Measurements from ENCODE around the gene TAF4. TPM values are rescaled to one million over a fixed set of nuclear protein-coding genes. Genes with fewer than 3 reads are reported as not detected.
A peak's percentile ranks its signal among the peaks of the same experiment; 100 is the strongest.

Gene TAF4
- total and polyA plus RNA-seq, 8 donors = 14.1 to 21.0 (median 17.1) TPM

DNA sequence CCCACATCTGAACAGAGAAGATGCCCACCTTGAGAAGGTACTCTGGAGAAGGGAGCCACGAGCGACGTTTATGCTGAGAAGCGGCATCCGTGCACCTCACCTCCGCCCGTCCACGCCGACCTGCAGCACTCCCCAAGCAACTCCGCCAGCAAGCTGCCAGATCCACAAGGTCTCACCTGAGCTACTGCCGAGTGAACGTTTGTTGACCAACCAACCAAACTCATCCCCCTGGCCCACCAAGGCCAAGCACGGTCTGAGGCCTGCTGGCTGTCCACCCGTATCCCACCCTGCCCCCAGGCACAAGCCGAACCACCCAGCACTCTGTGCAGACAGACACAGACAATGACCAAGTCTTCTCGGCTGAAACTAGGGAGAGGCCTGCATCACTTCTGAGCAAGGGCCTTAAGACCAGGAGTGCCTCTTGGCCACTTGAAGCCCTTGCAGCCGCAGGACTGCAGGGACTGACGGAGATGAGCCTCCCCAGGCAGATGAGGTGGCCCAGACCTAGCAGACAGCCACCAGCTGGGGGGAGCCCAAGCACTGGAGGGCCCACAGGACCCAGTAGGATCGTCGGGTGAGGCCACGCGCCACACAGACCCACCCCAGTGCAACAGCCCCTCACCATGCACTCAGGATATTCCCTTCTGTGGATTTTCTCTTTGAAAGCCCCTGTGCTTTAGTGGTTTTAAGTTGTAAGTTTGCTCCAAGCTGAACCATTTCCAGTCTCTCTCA is 12.1 kb downstream of the TAF4 start:
- Histone ChIP-seq H3K36me3 (no peaks in the 10 kb centered on the region), H3K9me3 (no peaks in the 10 kb centered on the region), H3K4me1 (peaks cover 0 to 10% of the 10 kb centered on the region in 2 donors), H3K4me3 (no peak overlapping the region), H3K27ac (no peak overlapping the region), H3K27me3 (no peaks in the 10 kb centered on the region)
- intact Hi-C loops (cut with DNase I) = no loop called here
- ATAC-seq (no peak), DNase-seq (no peak)
- no peak for TF ChIP-seq CTCF (IDR thresholded peaks at IDR 0.05)

- Histone ChIP-seq H3K27me3 (no peaks in the 10 kb centered on the region), H3K9me3 (no peaks in the 10 kb centered on the region), H3K4me1 (peaks cover 0 to 10% of the 10 kb centered on the region in 2 donors), H3K4me3 (no peak overlapping the region), H3K36me3 (no peaks in the 10 kb centered on the region), H3K27ac (no peak overlapping the region)
- no peak for TF ChIP-seq CTCF (IDR thresholded peaks at IDR 0.05)
- intact Hi-C loops (cut with DNase I) = no loop called here
- no peak for ATAC-seq
- no peak for DNase-seq
These were observed 12.7 kb downstream of the TAF4 start for GRCh38 chr20:62052842-62053464.

DNA sequence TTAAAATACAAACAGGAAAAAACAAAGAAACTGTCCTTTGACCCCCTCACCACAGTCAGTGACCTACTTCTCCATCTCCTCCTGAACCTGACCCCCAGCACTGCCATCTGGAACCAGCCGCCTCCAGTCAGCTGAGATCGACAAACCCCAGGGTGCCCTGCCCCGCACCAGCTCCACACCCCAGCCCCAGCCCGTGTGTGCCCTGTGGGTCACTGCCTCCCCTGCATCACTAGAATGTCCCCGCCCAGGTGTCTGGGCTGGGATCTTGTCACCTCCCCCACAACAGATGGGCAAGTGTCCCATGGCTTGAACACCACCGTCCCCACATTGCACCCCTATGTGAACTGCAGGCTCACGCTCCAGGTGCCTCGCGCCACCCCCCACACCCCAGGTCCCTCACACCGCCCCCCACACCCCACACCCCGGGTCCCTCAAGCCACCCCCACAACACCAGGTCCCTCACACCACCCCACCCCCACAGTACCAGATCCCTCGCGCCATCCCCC is 13.3 kb downstream of the TAF4 start:
- peaks cover 0 to 10% of the 10 kb centered on the region in 2 donors for H3K4me1 ChIP-seq
- intact Hi-C loops (cut with DNase I) = no loop called here
- no peaks in the 10 kb centered on the region for H3K9me3 ChIP-seq
- H3K27ac ChIP-seq = no peak overlapping the region
- H3K4me3 ChIP-seq = no peak overlapping the region
- TF ChIP-seq CTCF (IDR thresholded peaks at IDR 0.05) = no peak
- ATAC-seq (no peak), DNase-seq (no peak)
- no peaks in the 10 kb centered on the region for H3K27me3 ChIP-seq
- no peaks in the 10 kb centered on the region for H3K36me3 ChIP-seq

DNA sequence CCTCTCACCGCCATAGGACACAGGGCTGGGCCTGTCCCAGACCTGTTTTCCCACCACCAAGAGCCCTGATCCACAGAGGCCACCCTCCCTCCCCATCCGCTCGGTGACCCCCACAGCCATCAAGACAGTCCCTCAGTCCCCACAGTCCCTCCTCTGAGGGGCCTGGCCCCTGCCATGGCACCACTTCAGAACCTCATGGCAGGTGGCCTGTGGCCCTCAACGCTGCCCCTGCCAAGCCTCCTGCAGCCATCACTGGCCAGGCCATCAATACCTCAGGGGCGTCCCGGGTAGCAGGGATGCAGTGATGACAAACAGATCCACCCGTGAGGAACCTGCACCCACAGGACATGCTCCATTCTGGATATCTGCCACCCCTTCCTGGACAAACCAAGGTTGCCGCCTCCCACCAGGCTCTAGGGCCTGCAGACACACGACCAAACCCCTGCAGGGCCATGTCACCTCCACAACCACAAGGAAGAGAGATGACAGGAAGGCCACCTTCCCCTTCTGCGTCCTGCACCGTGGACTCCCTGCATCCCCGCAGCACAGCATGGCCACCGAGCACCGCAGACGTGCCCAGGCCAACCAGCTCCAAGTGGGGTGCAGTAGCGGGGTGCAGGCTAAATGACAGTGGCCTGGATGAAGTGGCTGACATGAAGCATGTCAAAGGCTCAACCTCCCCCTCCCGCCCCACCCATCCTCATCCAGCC is 14.0 kb downstream of the TAF4 start:
- intact Hi-C loops (cut with DNase I) = no loop called here
- no peak overlapping the region for H3K27ac ChIP-seq
- DNase-seq (no peak), ATAC-seq (no peak)
- H3K4me3 ChIP-seq = no peak overlapping the region
- H3K27me3 ChIP-seq = no peaks in the 10 kb centered on the region
- no peaks in the 10 kb centered on the region for H3K9me3 ChIP-seq
- peaks cover 0 to 10% of the 10 kb centered on the region in 2 donors for H3K4me1 ChIP-seq
- H3K36me3 ChIP-seq = no peaks in the 10 kb centered on the region
- TF ChIP-seq CTCF (IDR thresholded peaks at IDR 0.05) = no peak

DNA sequence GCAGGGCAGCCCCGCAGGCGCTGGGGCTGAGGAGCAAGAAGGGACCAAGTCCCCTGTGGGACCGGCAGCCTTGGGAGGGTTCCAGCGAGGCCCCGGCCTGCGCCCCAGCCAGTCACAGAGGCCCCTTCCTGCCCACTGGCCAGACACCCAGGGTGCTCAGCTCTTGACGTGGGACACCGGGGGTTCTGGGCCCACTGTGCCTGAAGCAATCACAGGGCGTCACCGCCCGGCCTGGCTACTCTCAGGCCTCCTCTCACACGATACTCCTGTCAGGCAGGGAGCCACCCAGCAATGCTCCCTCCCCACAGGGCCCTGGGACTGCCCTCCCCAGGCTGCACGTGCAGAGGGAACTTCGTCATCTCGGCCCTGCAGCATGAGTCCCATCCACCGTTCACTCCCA is 14.5 kb downstream of the TAF4 start:
- no peak overlapping the region for H3K4me3 ChIP-seq
- ATAC-seq (no peak), DNase-seq (peak in 1 of 4 donors; percentile 72)
- intact Hi-C loops (cut with DNase I) = no loop called here
- no peak for TF ChIP-seq CTCF (IDR thresholded peaks at IDR 0.05)
- no peaks in the 10 kb centered on the region for H3K9me3 ChIP-seq
- no peak overlapping the region for H3K27ac ChIP-seq
- H3K27me3 ChIP-seq = no peaks in the 10 kb centered on the region
- peaks cover 0 to 10% of the 10 kb centered on the region in 2 donors for H3K4me1 ChIP-seq
- no peaks in the 10 kb centered on the region for H3K36me3 ChIP-seq
